Mononuclear cell (primary cell): ENCODE measurements around the gene USP17L27. TPM values are rescaled to one million over a fixed set of nuclear protein-coding genes. Genes with fewer than 3 reads are reported as not detected.
A peak's percentile ranks its signal among the peaks of the same experiment; 100 is the strongest.
"Not testable (repeated sequence)": the region's sequence is repeated elsewhere in the genome, so short reads cannot be mapped to it uniquely, and the experiment has no call there.

ENCODE experiments used
- H3K27me3 ChIP-seq: 2 replicates; pipeline ENCODE4 v1.6.0; 2011; ENCODE audit warnings: low read length, control low read depth; ENCODE audit not compliant: insufficient read depth
- H3K4me1 ChIP-seq: 2 replicates; pipeline ENCODE4 v1.5.1; 2011; ENCODE audit warnings: mild to moderate bottlenecking, low read length, control low read depth; ENCODE audit not compliant: insufficient read depth
- H3K4me3 ChIP-seq: 2 replicates; pipeline ENCODE4 v1.5.1; 2011; ENCODE audit warnings: mild to moderate bottlenecking, low read length, moderate library complexity
- H3K9me3 ChIP-seq: 2 replicates; pipeline ENCODE4 v1.5.1; 2011; ENCODE audit warnings: low read depth, mild to moderate bottlenecking, control low read depth, low read length
- total RNA-seq: library from RNA; depleted of rRNA; stranded (reverse); fragments of >200 nt; gene quantifications from one replicate; pipeline ENCODE4 v1.2.3, GENCODE V29; 2012

USP17L27 gene
- total RNA-seq = not detected

GRCh38 chr4:9343848-9344247 is at the start of gene USP17L27:
USP17L27 (plus strand) TSS chr4:9344148; CDS start chr4:9344148, 0 bp downstream.
- H3K4me1 ChIP-seq, H3K27me3 ChIP-seq, H3K4me3 ChIP-seq, H3K9me3 ChIP-seq: not testable (repeated sequence)

- not testable (repeated sequence) for H3K9me3 ChIP-seq, H3K4me1 ChIP-seq, H3K27me3 ChIP-seq, H3K4me3 ChIP-seq
Observed at GRCh38 chr4:9324191-9324590, 19.8 kb upstream of the USP17L27 start.

GRCh38 chr4:9324865-9325264 is 19.1 kb upstream of the USP17L27 start, which contains the start of gene USP17L24:
USP17L24 (plus strand) TSS chr4:9325165; CDS start chr4:9325165, 0 bp downstream.
- not testable (repeated sequence) for H3K4me1 ChIP-seq, H3K9me3 ChIP-seq

GRCh38 chr4:9329611-9330010 is 14.3 kb upstream of the USP17L27 start, which contains the start of gene USP17L25:
USP17L25 (plus strand) TSS chr4:9329911; CDS start chr4:9329911, 0 bp downstream.
- H3K9me3 ChIP-seq, H3K4me1 ChIP-seq, H3K27me3 ChIP-seq, H3K4me3 ChIP-seq: not testable (repeated sequence)

More at GRCh38 chr4:9324865-9325264, 19.1 kb upstream of the USP17L27 start, which contains the start of gene USP17L24:
- not testable (repeated sequence) for H3K27me3 ChIP-seq, H3K4me3 ChIP-seq

- not testable (repeated sequence) for H3K4me1 ChIP-seq, H3K27me3 ChIP-seq, H3K9me3 ChIP-seq, H3K4me3 ChIP-seq
Observed at GRCh38 chr4:9334358-9334757, 9.6 kb upstream of the USP17L27 start, which contains the start of gene USP17L26. USP17L26 (plus strand) TSS chr4:9334658; CDS start chr4:9334658, 0 bp downstream.

- not testable (repeated sequence) for H3K4me3 ChIP-seq, H3K27me3 ChIP-seq, H3K9me3 ChIP-seq, H3K4me1 ChIP-seq
Observed at GRCh38 chr4:9339103-9339502, 4.8 kb upstream of the USP17L27 start, which contains the start of gene USP17L5. USP17L5 (plus strand) TSS chr4:9339403; CDS start chr4:9339403, 0 bp downstream.

GRCh38 chr4:9348593-9348992 is 4.6 kb downstream of the USP17L27 start, which contains the start of gene USP17L28:
USP17L28 (plus strand) TSS chr4:9348893; CDS start chr4:9348893, 0 bp downstream.
- not testable (repeated sequence) for H3K4me1 ChIP-seq, H3K4me3 ChIP-seq, H3K9me3 ChIP-seq

GRCh38 chr4:9350866-9351265 is 6.9 kb downstream of the USP17L27 start:
- H3K27me3 ChIP-seq, H3K9me3 ChIP-seq, H3K4me3 ChIP-seq, H3K4me1 ChIP-seq: not testable (repeated sequence)

More at GRCh38 chr4:9348593-9348992, 4.6 kb downstream of the USP17L27 start, which contains the start of gene USP17L28:
- H3K27me3 ChIP-seq = not testable (repeated sequence)

- not testable (repeated sequence) for H3K4me1 ChIP-seq
Observed at GRCh38 chr4:9353338-9353737, 9.4 kb downstream of the USP17L27 start, which contains the start of gene USP17L29. USP17L29 (plus strand) TSS chr4:9353638; CDS start chr4:9353638, 0 bp downstream.

GRCh38 chr4:9362829-9363228 is 18.9 kb downstream of the USP17L27 start, which contains the start of gene USP17L30:
USP17L30 (plus strand) TSS chr4:9363129; CDS start chr4:9363129, 0 bp downstream.
- H3K9me3 ChIP-seq, H3K27me3 ChIP-seq, H3K4me1 ChIP-seq, H3K4me3 ChIP-seq: not testable (repeated sequence)

More at GRCh38 chr4:9353338-9353737, 9.4 kb downstream of the USP17L27 start, which contains the start of gene USP17L29:
- H3K4me3 ChIP-seq, H3K9me3 ChIP-seq, H3K27me3 ChIP-seq: not testable (repeated sequence)

GRCh38 chr4:9379881-9380280 is 35.9 kb downstream of the USP17L27 start:
- not testable (repeated sequence) for H3K4me3 ChIP-seq, H3K27me3 ChIP-seq, H3K4me1 ChIP-seq, H3K9me3 ChIP-seq

GRCh38 chr4:9381012-9381534 is 37.1 kb downstream of the USP17L27 start:
- peak overlapping the region; percentile 12 for H3K4me3 ChIP-seq
- not testable (repeated sequence) for H3K9me3 ChIP-seq, H3K4me1 ChIP-seq, H3K27me3 ChIP-seq

GRCh38 chr4:9384126-9384525 is 40.2 kb downstream of the USP17L27 start:
- Histone ChIP-seq H3K4me1 (peaks cover 4% of the 10 kb centered on the region), H3K9me3 (no peaks in the 10 kb centered on the region), H3K4me3 (no peak overlapping the region), H3K27me3 (no peaks in the 10 kb centered on the region)

- not testable (repeated sequence) for H3K4me3 ChIP-seq, H3K27me3 ChIP-seq, H3K9me3 ChIP-seq, H3K4me1 ChIP-seq
Observed at GRCh38 chr4:9389001-9389400, 45.1 kb downstream of the USP17L27 start.
